Lung (tissue), 12 donors: ENCODE data around the gene BCR. TPM values are rescaled to one million over a fixed set of nuclear protein-coding genes. Genes with fewer than 3 reads are reported as not detected.
A peak's percentile ranks its signal among the peaks of the same experiment; 100 is the strongest.

Experiments used
- ATAC-seq: fragments of 200-7000 bp; cut with Tn5 transposase; one replicate; pipeline ENCODE4 v1.9.1; 2020; ENCODE audit warnings: moderate number of reproducible peaks; ENCODE audit not compliant: insufficient read depth, low FRiP score
- DNase-seq, 3 donors: peaks; one replicate each; pipeline ENCODE4 v3.0.0-alpha.2; 2013 to 2017
- H3K27ac ChIP-seq, 2 donors: one replicate each; pipeline ENCODE4 v1.5.1; 2013; ENCODE audit warnings: mild to moderate bottlenecking in 2 of 2, moderate library complexity in 2 of 2, control low read depth in 1 of 2, inconsistent platforms in 1 of 2, low read depth in 1 of 2, low read length in 1 of 2
- H3K27me3 ChIP-seq, 3 donors: one replicate each; pipeline ENCODE4 v1.5.1; 2013; ENCODE audit warnings: low read length in 2 of 3; ENCODE audit not compliant: control insufficient read depth in 3 of 3, insufficient read depth in 3 of 3
- H3K36me3 ChIP-seq, 4 donors: one replicate each; pipeline ENCODE4 v1.5.1; 2013; ENCODE audit warnings: low read length in 4 of 4, mild to moderate bottlenecking in 1 of 4, moderate library complexity in 1 of 4; ENCODE audit not compliant: control insufficient read depth in 4 of 4, insufficient read depth in 4 of 4
- H3K4me1 ChIP-seq, 5 donors: one replicate each; pipeline ENCODE4 v1.5.1; 2013; ENCODE audit warnings: low read length in 5 of 5, mild to moderate bottlenecking in 2 of 5, moderate library complexity in 1 of 5; ENCODE audit not compliant: control insufficient read depth in 5 of 5, insufficient read depth in 5 of 5
- H3K4me3 ChIP-seq: one replicate; pipeline ENCODE4 v1.5.1; 2013; ENCODE audit warnings: mild to moderate bottlenecking, control low read depth, moderate library complexity
- H3K9ac ChIP-seq, 2 donors: one replicate each; pipeline ENCODE4 v1.5.1; 2013; ENCODE audit warnings: low read length in 2 of 2, control low read depth in 1 of 2; ENCODE audit not compliant: insufficient read depth in 1 of 2
- H3K9me3 ChIP-seq, 4 donors: one replicate each; pipeline ENCODE4 v1.5.1; 2013; ENCODE audit warnings: low read length in 3 of 4, mild to moderate bottlenecking in 1 of 4, moderate library complexity in 1 of 4; ENCODE audit not compliant: control insufficient read depth in 4 of 4, insufficient read depth in 3 of 4
- WGBS, 2 donors: extraction: QIAGEN DNeasy Blood & Tissue Kit; methylation state at CpG; one replicate each; pipeline ENCODE4 v1.1.7; 2013; 5-methylcytosine and 5-hydroxymethylcytosine counted together
- polyA plus RNA-seq, 2 donors: library from polyadenylated mRNA; stranded (reverse); fragments of 200-250 nt; gene quantifications; one replicate each; pipeline ENCODE4 v1.2.1, GENCODE V29; 2013
- total RNA-seq, 2 donors: library from RNA; depleted of rRNA in 1 of 2; stranded (reverse); fragments of >200 nt in 1 of 2; gene quantifications; one replicate each; pipeline ENCODE4 v1.2.1, GENCODE V29; 2014 to 2021
- TF ChIP-seq, protein P1 (sequence below): IDR thresholded peaks from 2 replicates; pipeline ENCODE4 v1.5.1; 2012; ENCODE audit warnings: mild to moderate bottlenecking; ENCODE audit errors: control extremely low read depth, extremely low read depth
- donor health status: control.
- donor health status: control.
- donor health status: Bipolar disorder and iron deficiency.
- donor health status: healthy.
- donor health status: DM: yes; HTN: yes; CAD: no.

BCR gene
- total and polyA plus RNA-seq, 4 donors = 21.8 to 67.3 (median 31.8) TPM

DNA sequence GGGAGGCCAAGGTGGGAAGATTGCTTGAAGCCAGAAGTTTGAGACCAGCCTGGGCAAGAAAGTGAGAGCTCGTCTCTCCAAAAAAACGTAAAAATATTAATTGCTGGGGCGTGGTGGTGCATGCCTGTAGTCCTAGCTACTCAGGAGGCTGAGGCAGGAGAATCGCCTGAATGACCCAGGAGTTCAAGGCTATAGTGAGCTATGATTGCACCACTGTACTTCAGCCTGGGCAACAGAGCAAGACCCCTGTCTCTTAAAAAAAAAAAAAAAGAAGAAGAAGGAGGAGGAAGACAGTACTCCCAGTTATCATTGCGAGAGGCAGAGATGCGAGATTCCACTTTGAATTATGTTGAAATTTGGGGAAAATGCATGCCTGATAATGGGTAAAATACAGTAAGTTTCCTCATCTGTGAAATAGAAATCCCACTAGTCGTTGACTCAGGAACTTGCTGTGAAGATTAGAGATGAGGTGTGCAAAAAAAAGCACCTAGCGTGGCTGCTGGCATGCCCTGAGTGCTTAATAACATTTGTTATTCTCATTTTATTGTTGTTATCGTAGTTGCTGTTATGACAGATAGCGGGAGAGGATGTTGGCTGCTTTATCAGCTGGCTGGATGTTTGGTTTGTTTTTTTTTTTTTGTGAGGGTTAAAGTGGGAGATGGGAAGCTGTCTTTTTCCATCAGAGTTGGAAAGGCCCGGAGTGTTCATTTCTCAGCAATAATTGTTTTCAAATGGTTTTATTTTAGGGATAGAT, 33.4 kb downstream of the BCR start:
- peaks cover 5 to 34% (median 22%) of the 10 kb centered on the region in 5 donors for H3K4me1 ChIP-seq
- 58 to 70% methylated on average over 11 of the region's 11 CpGs for WGBS, 2 donors
- no peak overlapping the region for H3K27ac ChIP-seq
- H3K9ac ChIP-seq = no peak overlapping the region
- H3K36me3 ChIP-seq = no peaks in the 10 kb centered on the region
- no peaks in the 10 kb centered on the region for H3K27me3 ChIP-seq
- no peaks in the 10 kb centered on the region for H3K9me3 ChIP-seq
- TF ChIP-seq, protein P1, sequence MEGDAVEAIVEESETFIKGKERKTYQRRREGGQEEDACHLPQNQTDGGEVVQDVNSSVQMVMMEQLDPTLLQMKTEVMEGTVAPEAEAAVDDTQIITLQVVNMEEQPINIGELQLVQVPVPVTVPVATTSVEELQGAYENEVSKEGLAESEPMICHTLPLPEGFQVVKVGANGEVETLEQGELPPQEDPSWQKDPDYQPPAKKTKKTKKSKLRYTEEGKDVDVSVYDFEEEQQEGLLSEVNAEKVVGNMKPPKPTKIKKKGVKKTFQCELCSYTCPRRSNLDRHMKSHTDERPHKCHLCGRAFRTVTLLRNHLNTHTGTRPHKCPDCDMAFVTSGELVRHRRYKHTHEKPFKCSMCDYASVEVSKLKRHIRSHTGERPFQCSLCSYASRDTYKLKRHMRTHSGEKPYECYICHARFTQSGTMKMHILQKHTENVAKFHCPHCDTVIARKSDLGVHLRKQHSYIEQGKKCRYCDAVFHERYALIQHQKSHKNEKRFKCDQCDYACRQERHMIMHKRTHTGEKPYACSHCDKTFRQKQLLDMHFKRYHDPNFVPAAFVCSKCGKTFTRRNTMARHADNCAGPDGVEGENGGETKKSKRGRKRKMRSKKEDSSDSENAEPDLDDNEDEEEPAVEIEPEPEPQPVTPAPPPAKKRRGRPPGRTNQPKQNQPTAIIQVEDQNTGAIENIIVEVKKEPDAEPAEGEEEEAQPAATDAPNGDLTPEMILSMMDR = no peak
- DNase-seq (peak in 1 of 3 donors; percentile 25), ATAC-seq (no peak)
- no peak overlapping the region for H3K4me3 ChIP-seq

DNA sequence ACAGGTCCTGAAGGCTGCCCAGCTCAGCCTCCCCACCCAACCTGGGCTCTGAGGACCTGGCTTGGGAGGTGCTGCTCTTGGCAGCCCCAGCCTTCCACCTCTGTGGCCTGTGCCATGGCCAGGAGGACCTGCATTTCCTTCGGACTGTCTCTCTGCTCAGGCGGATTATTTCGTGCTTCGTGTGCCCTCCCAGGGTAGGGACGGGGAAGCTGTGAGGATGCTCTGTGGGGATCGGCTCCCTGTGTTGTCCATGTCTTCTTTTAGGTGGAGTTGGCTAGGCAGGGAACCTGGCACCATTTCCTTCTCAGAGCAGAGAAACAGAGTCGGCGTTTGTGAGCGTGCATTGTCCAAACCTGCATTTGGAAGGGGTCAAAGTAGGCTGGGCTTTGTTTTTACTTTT, 34.1 kb downstream of the BCR start:
- Histone ChIP-seq H3K27ac (peak overlapping the region in 1 of 2 donors; percentile 14), H3K4me3 (no peak overlapping the region), H3K9me3 (no peaks in the 10 kb centered on the region), H3K4me1 (peaks cover 5 to 41% (median 28%) of the 10 kb centered on the region in 5 donors), H3K36me3 (no peaks in the 10 kb centered on the region), H3K27me3 (no peaks in the 10 kb centered on the region), H3K9ac (no peak overlapping the region)
- WGBS, 2 donors = 89 to 96% methylated on average over 9 of the region's 9 CpGs
- TF ChIP-seq, protein P1 = no peak
- DNase-seq (no peak), ATAC-seq (no peak)

DNA sequence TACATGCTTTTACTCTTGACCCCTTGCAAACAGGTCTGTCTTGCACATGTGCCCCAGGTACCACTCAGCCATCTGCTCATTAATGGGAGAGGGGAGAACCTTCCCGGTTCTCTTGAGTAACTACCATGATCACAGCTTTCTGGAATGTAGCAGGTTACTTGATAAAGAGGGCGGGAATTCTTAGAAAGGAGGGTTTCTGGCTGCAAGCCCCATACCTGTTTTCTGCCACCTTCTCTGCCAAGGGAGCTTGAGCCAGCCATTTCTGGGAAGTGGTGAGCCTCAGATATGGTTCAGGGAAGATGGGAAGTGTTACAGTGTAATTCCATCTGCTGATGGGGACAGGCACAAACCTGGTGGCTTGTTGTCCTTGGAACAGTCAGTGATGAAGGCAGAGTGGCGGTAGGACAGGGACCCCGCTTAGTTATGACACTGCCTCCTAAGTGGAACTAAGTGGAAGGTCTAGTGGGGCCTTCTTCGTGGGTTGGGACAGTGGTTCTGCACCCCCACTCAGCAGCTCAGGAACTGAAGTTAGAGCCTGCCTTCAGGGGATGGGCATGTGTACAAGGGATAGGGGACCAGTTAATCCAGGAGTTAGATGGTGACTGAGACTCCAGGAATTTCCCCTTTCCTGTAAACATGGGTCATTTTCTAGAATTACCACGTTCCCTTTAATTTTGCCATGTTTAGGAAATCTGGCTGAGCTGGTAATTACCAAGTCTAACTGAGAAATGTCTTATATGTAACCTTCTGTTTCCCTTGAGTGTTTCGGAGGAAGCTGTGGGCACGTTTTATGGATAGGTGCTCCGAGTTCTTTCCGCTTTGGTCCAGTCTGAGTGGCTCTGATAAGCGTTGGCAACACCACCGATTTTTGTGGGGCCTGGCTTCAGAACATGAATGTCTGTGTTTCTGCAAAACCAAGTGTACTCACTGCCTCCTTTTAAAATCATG, 35.3 kb downstream of the BCR start:
- H3K9ac ChIP-seq = no peak overlapping the region

More for the DNA sequence above, 35.3 kb downstream of the BCR start:
- no peaks in the 10 kb centered on the region for H3K9me3 ChIP-seq
- peak overlapping the region in 1 of 2 donors; percentile 69 for H3K27ac ChIP-seq
- TF ChIP-seq, protein P1 = no peak
- WGBS, 2 donors = 34 to 46% methylated on average over 12 of the region's 12 CpGs
- peaks cover 5 to 51% (median 38%) of the 10 kb centered on the region in 5 donors for H3K4me1 ChIP-seq
- DNase-seq (peak in 1 of 3 donors; percentile 61), ATAC-seq (no peak)
- H3K27me3 ChIP-seq = no peaks in the 10 kb centered on the region
- H3K36me3 ChIP-seq = no peaks in the 10 kb centered on the region
- no peak overlapping the region for H3K4me3 ChIP-seq
